Measurements from ENCODE around the gene PGAP3.

GRCh38 chr17:39703913-39704312, 16.1 kb upstream of the PGAP3 start:
- TF ChIP-seq CTCF (IDR thresholded peaks at IDR 0.05) (no peak), POLR2A (IDR thresholded peaks at IDR 0.05) (no peak)

All from upper lobe of left lung (tissue), 4 donors.